ENCODE measurements around the gene KCNIP1. TPM values are rescaled to one million over a fixed set of nuclear protein-coding genes. Genes with fewer than 3 reads are reported as not detected.

Gene KCNIP1
- total and polyA plus RNA-seq, 10 donors, result 0.08 to 20.0 (median 9.4) TPM

DNA sequence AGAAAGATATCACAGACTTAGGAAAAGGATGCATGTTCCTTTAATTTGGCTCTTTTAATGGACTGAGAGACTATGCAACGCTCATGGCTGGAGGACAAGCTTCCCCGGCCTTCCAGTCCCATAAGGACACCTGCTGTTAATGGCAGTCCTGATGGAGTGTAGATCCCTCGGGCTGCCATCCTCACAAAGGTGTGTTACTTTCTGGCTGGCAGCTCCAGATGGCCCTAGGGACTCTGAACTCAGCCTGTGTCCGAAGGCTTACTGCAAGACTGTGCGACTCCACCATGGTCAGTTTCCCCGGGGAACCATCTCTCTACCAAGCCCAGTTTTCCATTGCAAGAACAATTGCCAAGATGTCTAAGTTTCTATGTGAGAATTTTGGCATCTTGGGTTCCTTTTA is 25.5 kb upstream of the KCNIP1 start:
- Histone ChIP-seq H3K27ac (no peak overlapping the region), H3K4me1 (peaks cover 0 to 9% (median 0%) of the 10 kb centered on the region in 6 donors), H3K36me3 (no peaks in the 10 kb centered on the region), H3K4me3 (no peak overlapping the region), H3K9me3 (peaks cover 0 to 8% (median 0%) of the 10 kb centered on the region in 8 donors), H3K27me3 (replicated peaks in 1 of 7) (peaks cover 0 to 8% (median 0%) of the 10 kb centered on the region in 7 donors)
- no peak for DNase-seq
- TF ChIP-seq POLR2A (IDR thresholded peaks at IDR 0.05), result no peak
- TF ChIP-seq, protein P1, sequence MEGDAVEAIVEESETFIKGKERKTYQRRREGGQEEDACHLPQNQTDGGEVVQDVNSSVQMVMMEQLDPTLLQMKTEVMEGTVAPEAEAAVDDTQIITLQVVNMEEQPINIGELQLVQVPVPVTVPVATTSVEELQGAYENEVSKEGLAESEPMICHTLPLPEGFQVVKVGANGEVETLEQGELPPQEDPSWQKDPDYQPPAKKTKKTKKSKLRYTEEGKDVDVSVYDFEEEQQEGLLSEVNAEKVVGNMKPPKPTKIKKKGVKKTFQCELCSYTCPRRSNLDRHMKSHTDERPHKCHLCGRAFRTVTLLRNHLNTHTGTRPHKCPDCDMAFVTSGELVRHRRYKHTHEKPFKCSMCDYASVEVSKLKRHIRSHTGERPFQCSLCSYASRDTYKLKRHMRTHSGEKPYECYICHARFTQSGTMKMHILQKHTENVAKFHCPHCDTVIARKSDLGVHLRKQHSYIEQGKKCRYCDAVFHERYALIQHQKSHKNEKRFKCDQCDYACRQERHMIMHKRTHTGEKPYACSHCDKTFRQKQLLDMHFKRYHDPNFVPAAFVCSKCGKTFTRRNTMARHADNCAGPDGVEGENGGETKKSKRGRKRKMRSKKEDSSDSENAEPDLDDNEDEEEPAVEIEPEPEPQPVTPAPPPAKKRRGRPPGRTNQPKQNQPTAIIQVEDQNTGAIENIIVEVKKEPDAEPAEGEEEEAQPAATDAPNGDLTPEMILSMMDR (IDR thresholded peaks at IDR 0.05 in 8 of 11, conservative IDR thresholded peaks at IDR 0.05 in 3 of 11), result no peak
- no peak for TF ChIP-seq POLR2AphosphoS5 (IDR thresholded peaks at IDR 0.05)
- 83 to 91% (median 89%) methylated on average over 6 of the region's 6 CpGs for WGBS, 5 donors
- intact Hi-C loops (cut with DNase I; ENCODE audit: low total_unique reads), result no loop called here

DNA sequence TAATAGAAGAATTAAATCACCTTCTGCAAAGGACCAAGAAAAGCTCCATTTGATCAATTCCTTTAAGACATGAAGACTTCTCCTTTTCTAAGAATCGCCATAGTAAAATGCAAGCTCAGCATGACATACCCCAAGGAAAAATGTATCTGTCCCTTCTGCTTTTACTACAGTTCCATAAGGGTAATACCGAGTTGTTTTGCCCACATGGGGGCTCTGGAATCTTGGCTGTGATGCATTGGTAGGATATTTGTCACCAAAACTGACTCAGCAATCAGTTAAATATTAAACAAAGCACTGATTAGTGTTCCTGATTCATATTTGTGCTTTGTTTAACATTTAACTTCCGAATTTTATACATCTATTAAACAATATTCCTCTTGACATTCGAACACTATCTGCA is 24.3 kb upstream of the KCNIP1 start:
- TF ChIP-seq POLR2A (IDR thresholded peaks at IDR 0.05), result no peak
- TF ChIP-seq POLR2AphosphoS5 (IDR thresholded peaks at IDR 0.05), result no peak
- TF ChIP-seq, protein P1 (IDR thresholded peaks at IDR 0.05 in 8 of 11, conservative IDR thresholded peaks at IDR 0.05 in 3 of 11), result no peak
- no peak overlapping the region for H3K27ac ChIP-seq
- 51 to 59% (median 54%) methylated on average over 4 of the region's 4 CpGs for WGBS, 5 donors
- H3K4me1 ChIP-seq, result peaks cover 0 to 9% (median 0%) of the 10 kb centered on the region in 6 donors
- DNase-seq, result no peak
- intact Hi-C loops (cut with DNase I; ENCODE audit: low total_unique reads), result no loop called here
- H3K4me3 ChIP-seq, result no peak overlapping the region
- H3K36me3 ChIP-seq, result no peaks in the 10 kb centered on the region
- H3K9me3 ChIP-seq, result peaks cover 0 to 8% (median 0%) of the 10 kb centered on the region in 8 donors
- H3K27me3 ChIP-seq (replicated peaks in 1 of 7), result peaks cover 0 to 14% (median 0%) of the 10 kb centered on the region in 7 donors

DNA sequence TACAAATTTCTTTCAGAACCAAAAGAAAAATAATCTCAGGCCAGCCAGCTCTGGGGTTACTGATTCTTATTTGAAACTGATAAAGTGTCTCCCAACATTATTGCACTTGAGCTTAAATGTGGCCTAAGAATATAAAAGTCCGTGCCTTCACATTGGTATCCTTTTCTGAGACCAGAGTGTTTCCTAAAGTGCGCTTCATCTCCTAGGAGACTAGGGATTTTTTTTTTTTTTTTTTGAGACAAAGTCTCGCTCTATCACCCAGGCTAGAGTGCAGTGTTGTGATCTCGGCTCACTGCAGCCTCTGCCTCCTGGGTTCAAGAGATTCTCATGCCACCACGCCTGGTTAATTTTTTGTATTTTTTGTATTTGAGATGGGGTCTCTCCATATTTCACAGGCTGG is 23.6 kb upstream of the KCNIP1 start:
- DNase-seq, result no peak
- intact Hi-C loops (cut with DNase I; ENCODE audit: low total_unique reads), result no loop called here
- no peak overlapping the region for H3K4me3 ChIP-seq
- peaks cover 0 to 14% (median 0%) of the 10 kb centered on the region in 7 donors for H3K27me3 ChIP-seq (replicated peaks in 1 of 7)
- peaks cover 0 to 7% (median 0%) of the 10 kb centered on the region in 6 donors for H3K4me1 ChIP-seq
- 81 to 98% (median 89%) methylated on average over 5 of the region's 5 CpGs for WGBS, 5 donors
- H3K36me3 ChIP-seq, result no peaks in the 10 kb centered on the region
- peaks cover 0 to under 1% (median 0%) of the 10 kb centered on the region in 8 donors for H3K9me3 ChIP-seq
- H3K27ac ChIP-seq, result no peak overlapping the region
- TF ChIP-seq POLR2AphosphoS5 (IDR thresholded peaks at IDR 0.05) (no peak), POLR2A (IDR thresholded peaks at IDR 0.05) (no peak)
- TF ChIP-seq, protein P1 (IDR thresholded peaks at IDR 0.05 in 8 of 11, conservative IDR thresholded peaks at IDR 0.05 in 3 of 11), result no peak

DNA sequence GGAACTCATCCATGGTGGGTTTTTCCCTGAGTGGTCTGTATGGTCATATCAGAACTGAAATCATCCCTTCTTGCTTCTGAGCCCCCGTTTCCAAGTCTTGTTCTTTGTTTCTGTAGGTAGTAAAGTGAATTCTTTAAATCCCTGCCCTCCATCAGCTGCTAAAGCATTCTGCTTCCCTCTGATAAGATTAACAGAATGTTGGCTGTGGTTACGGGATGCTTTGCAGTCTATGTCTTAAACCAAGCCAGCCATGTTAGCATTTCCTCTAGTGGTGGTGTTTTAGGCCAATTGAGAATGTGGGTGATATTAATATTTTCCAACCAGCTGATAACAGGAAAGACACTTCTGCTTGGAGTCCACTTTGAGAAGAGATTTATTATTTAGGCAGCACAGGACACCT is 22.0 kb upstream of the KCNIP1 start:
- Histone ChIP-seq H3K4me1 (no peaks in the 10 kb centered on the region), H3K36me3 (no peaks in the 10 kb centered on the region), H3K9me3 (no peaks in the 10 kb centered on the region), H3K27me3 (replicated peaks in 1 of 7) (peaks cover 0 to 14% (median 0%) of the 10 kb centered on the region in 7 donors), H3K27ac (no peak overlapping the region), H3K4me3 (no peak overlapping the region)
- intact Hi-C loops (cut with DNase I; ENCODE audit: low total_unique reads), result no loop called here
- no peak for TF ChIP-seq POLR2A (IDR thresholded peaks at IDR 0.05)
- TF ChIP-seq, protein P1 (IDR thresholded peaks at IDR 0.05 in 8 of 11, conservative IDR thresholded peaks at IDR 0.05 in 3 of 11), result no peak
- TF ChIP-seq POLR2AphosphoS5 (IDR thresholded peaks at IDR 0.05), result no peak
- WGBS, 5 donors, result 38 to 56% (median 50%) methylated on average over 2 of the region's 2 CpGs
- DNase-seq, result no peak
